HUES64 (cell line): ENCODE results near the gene DNAJA3.

Experiments used
- H3K27ac ChIP-seq: 2 replicates; pipeline ENCODE4 v1.7.0; 2013; ENCODE audit warnings: low read depth, low read length, inconsistent platforms
- H3K27me3 ChIP-seq: 2 replicates; pipeline ENCODE4 v1.6.1; 2013; ENCODE audit warnings: mild to moderate bottlenecking, low read length; ENCODE audit not compliant: insufficient read depth
- H3K36me3 ChIP-seq: 2 replicates; pipeline ENCODE4 v1.6.1; 2013; ENCODE audit warnings: mild to moderate bottlenecking, low read length; ENCODE audit not compliant: insufficient read depth
- H3K4me1 ChIP-seq: 2 replicates; pipeline ENCODE4 v1.6.1; 2013; ENCODE audit warnings: mild to moderate bottlenecking, low read length, moderate library complexity; ENCODE audit not compliant: insufficient read depth
- H3K4me3 ChIP-seq: 2 replicates; pipeline ENCODE4 v1.5.1; 2013; ENCODE audit warnings: mild to moderate bottlenecking, low read length, moderate library complexity
- H3K9ac ChIP-seq: 2 replicates; pipeline ENCODE4 v1.6.1; 2013; ENCODE audit warnings: mild to moderate bottlenecking, low read depth, low read length
- H3K9me3 ChIP-seq: 2 replicates; pipeline ENCODE4 v1.6.1; 2013; ENCODE audit warnings: low read depth, low read length; ENCODE audit not compliant: insufficient read depth
- WGBS: fragments of 150-250, 120-280 bp; methylation state at CpG from one replicate; pipeline ENCODE4 v1.1.7; 2013; ENCODE audit warnings: missing lambda C conversion rate; 5-methylcytosine and 5-hydroxymethylcytosine counted together

The DNAJA3 gene

DNA sequence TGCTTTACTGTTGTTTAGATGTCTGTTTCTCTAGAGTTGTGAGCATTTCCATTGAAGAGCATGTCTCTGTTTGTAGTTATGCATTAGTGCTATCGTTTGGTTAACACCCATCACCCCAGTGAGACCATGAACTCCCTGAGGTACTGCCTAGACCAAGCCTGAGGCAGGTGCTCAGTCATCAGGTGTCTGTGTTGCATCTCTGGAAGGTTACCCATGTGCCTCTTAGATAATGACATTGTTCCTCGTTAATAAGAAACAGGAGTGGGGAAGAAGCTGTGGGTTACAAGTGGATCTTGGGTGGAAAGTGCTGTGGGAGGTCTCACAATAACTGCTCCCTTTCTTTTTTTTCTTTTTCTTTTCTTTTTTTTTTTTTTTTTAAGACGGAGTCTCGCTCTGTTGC is 18.3 kb downstream of the DNAJA3 start:
- H3K9me3 ChIP-seq, result no peaks in the 10 kb centered on the region
- H3K27me3 ChIP-seq, result no peaks in the 10 kb centered on the region
- H3K9ac ChIP-seq, result no peak overlapping the region
- no peak overlapping the region for H3K27ac ChIP-seq
- 96% methylated on average over 4 of the region's 4 CpGs for WGBS
- no peaks in the 10 kb centered on the region for H3K4me1 ChIP-seq
- H3K4me3 ChIP-seq, result no peak overlapping the region
- peaks cover 93% of the 10 kb centered on the region for H3K36me3 ChIP-seq

GRCh38 chr16:4450430-4450829 is 24.8 kb downstream of the DNAJA3 start:
- no peaks in the 10 kb centered on the region for H3K4me1 ChIP-seq
- no peaks in the 10 kb centered on the region for H3K27me3 ChIP-seq
- H3K9me3 ChIP-seq, result no peaks in the 10 kb centered on the region
- H3K4me3 ChIP-seq, result no peak overlapping the region
- WGBS, result 95% methylated on average over 14 of the region's 14 CpGs
- no peak overlapping the region for H3K9ac ChIP-seq
- no peak overlapping the region for H3K27ac ChIP-seq
- H3K36me3 ChIP-seq, result peaks cover 87% of the 10 kb centered on the region

GRCh38 chr16:4450931-4451519 is 25.4 kb downstream of the DNAJA3 start:
- H3K36me3 ChIP-seq, result peaks cover 87% of the 10 kb centered on the region
- no peaks in the 10 kb centered on the region for H3K4me1 ChIP-seq
- no peak overlapping the region for H3K27ac ChIP-seq
- no peaks in the 10 kb centered on the region for H3K9me3 ChIP-seq
- H3K9ac ChIP-seq, result no peak overlapping the region
- 93% methylated on average over 14 of the region's 14 CpGs for WGBS
- no peak overlapping the region for H3K4me3 ChIP-seq
- H3K27me3 ChIP-seq, result no peaks in the 10 kb centered on the region

GRCh38 chr16:4452674-4453073 is 27.0 kb downstream of the DNAJA3 start:
- Histone ChIP-seq H3K36me3 (peaks cover 88% of the 10 kb centered on the region), H3K9ac (no peak overlapping the region)
- WGBS, result 97% methylated on average over 5 of the region's 5 CpGs

GRCh38 chr16:4454623-4455022 is 29.0 kb downstream of the DNAJA3 start:
- Histone ChIP-seq H3K4me3 (no peak overlapping the region), H3K36me3 (peaks cover 77% of the 10 kb centered on the region), H3K27ac (no peak overlapping the region), H3K27me3 (no peaks in the 10 kb centered on the region), H3K9me3 (no peaks in the 10 kb centered on the region), H3K4me1 (no peaks in the 10 kb centered on the region), H3K9ac (no peak overlapping the region)
- WGBS, result 88% methylated on average over 9 of the region's 9 CpGs

More at GRCh38 chr16:4452674-4453073, 27.0 kb downstream of the DNAJA3 start:
- Histone ChIP-seq H3K27ac (no peak overlapping the region), H3K4me1 (no peaks in the 10 kb centered on the region), H3K4me3 (no peak overlapping the region), H3K9me3 (no peaks in the 10 kb centered on the region), H3K27me3 (no peaks in the 10 kb centered on the region)

GRCh38 chr16:4455081-4455480 is 29.4 kb downstream of the DNAJA3 start:
- no peak overlapping the region for H3K4me3 ChIP-seq
- no peak overlapping the region for H3K27ac ChIP-seq
- no peak overlapping the region for H3K9ac ChIP-seq
- peaks cover 73% of the 10 kb centered on the region for H3K36me3 ChIP-seq
- H3K4me1 ChIP-seq, result no peaks in the 10 kb centered on the region
- WGBS, result 89% methylated on average over 14 of the region's 14 CpGs
- H3K27me3 ChIP-seq, result no peaks in the 10 kb centered on the region
- no peaks in the 10 kb centered on the region for H3K9me3 ChIP-seq

DNA sequence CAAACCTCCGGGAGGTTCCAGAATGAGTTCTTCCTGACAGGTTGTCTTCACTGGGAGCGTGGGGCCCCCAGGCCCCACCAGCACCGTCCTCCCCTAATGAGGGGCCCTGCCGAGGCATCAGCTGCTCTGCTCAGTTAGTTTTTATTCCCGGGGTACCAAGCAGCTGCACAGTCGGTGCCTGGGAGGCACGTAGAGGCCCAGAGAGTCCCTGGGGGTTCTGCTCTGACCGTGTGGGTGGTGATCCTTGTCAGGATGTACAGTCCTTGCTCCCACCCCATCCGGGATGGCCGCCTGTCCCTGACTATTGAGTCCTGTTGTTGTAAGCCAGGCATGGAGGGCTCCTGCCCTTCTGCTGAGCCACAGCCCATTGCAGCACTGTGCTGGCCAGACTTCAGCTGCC is 30.3 kb downstream of the DNAJA3 start:
- H3K4me3 ChIP-seq, result no peak overlapping the region
- no peaks in the 10 kb centered on the region for H3K9me3 ChIP-seq
- peaks cover 64% of the 10 kb centered on the region for H3K36me3 ChIP-seq
- 83% methylated on average over 10 of the region's 10 CpGs for WGBS
- no peaks in the 10 kb centered on the region for H3K4me1 ChIP-seq
- no peak overlapping the region for H3K9ac ChIP-seq
- H3K27me3 ChIP-seq, result no peaks in the 10 kb centered on the region
- no peak overlapping the region for H3K27ac ChIP-seq

DNA sequence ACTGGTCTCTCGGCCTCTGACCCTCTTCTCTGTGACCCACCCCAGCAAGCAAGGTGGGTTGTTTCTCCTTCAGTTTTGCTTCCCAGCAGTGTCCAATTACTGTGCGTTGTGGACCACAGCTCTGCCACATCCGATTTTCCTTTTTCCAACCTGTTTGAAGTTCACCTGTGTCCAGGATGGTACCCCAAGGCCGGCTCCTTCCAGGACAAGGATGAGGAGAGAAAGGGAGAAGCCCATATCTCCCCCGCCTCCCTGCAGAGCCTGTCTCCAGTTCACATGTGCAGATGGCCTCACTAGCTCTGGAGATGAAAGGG is 35.2 kb downstream of the DNAJA3 start:
- Histone ChIP-seq H3K9me3 (no peaks in the 10 kb centered on the region), H3K27me3 (no peaks in the 10 kb centered on the region), H3K4me1 (peaks cover 4% of the 10 kb centered on the region; the same call in 1 of the 2 replicates), H3K9ac (no peak overlapping the region), H3K27ac (no peak overlapping the region), H3K4me3 (no peak overlapping the region), H3K36me3 (peaks cover 46% of the 10 kb centered on the region)
- 94% methylated on average over 5 of the region's 5 CpGs for WGBS

DNA sequence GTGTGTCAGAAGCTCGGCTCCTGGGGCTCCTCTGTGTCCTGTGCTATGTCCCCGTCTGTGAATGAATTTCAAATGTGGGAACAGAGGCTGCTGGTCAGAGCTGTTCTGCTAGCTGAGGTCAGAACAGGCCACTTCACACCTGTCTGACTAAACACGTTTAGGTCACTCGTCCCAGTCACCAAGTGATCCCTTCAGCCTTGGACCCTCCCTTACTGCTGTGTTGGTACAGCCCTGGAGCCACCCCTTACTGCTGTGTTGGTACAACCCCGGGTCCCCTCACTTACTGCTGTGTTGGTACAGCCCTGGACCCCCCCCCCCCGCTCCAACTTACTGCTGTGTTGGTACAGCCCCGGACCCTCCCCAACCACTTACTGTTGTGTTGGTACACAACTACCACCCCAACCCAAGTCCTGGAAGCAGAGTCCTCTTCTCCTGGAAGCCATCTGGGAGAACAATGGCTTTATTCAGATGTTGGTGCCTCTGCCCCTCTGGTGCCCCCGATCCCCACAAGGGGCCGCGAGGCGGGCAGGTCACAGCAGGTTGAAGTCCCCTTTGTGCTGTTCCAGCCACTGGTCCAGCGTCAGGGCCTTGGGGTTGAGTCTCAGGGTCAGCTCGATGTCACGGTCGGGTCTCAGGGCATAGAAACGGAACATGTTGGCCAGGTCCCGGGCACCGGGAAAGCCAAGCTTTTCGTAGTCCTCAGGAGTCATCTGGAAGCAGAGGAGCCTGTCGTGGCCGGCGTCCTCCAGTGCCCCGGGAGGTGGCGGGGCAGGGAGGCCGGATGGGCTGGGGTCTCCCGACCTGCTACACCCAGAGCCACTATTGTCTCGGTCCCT is 35.8 kb downstream of the DNAJA3 start:
- H3K9ac ChIP-seq, result 0 out of 2 replicates have a peak overlapping the region, but pooled peaks have one; percentile 7
- H3K4me3 ChIP-seq, result no peak overlapping the region
- WGBS, result 88% methylated on average over 26 of the region's 27 CpGs
- H3K4me1 ChIP-seq, result peaks cover 4% of the 10 kb centered on the region; the same call in 1 of the 2 replicates
- no peaks in the 10 kb centered on the region for H3K9me3 ChIP-seq
- H3K27ac ChIP-seq, result peak overlapping the region; percentile 12
- no peaks in the 10 kb centered on the region for H3K27me3 ChIP-seq
- H3K36me3 ChIP-seq, result peaks cover 46% of the 10 kb centered on the region

GRCh38 chr16:4463522-4464163 is 38.0 kb downstream of the DNAJA3 start:
- Histone ChIP-seq H3K27me3 (no peaks in the 10 kb centered on the region), H3K36me3 (peaks cover 49% of the 10 kb centered on the region), H3K4me1 (peaks cover 4% of the 10 kb centered on the region; the same call in 1 of the 2 replicates), H3K9ac (no peak overlapping the region), H3K9me3 (no peaks in the 10 kb centered on the region), H3K4me3 (no peak overlapping the region), H3K27ac (no peak overlapping the region)
- 94% methylated on average over 22 of the region's 22 CpGs for WGBS
